Hepatocyte (in vitro differentiated cells): ENCODE data around the gene CROT. TPM values are rescaled to one million over a fixed set of nuclear protein-coding genes. Genes with fewer than 3 reads are reported as not detected.

ENCODE experiments used
- DNase-seq: peaks from one replicate; pipeline ENCODE4 v3.0.0-alpha.2; 2016; ENCODE audit warnings: low spot score
- H2AFZ ChIP-seq: fragments of 200-600 bp; sonication (generic); 2 replicates; pipeline ENCODE4 v1.6.0; 2016; ENCODE audit warnings: antibody characterized with exemption, mild to moderate bottlenecking
- H3K27ac ChIP-seq: fragments of 200-600 bp; sonication (generic); 2 replicates; pipeline ENCODE4 v1.5.1; 2016; ENCODE audit warnings: mild to moderate bottlenecking
- H3K27me3 ChIP-seq: fragments of 200-600 bp; sonication (generic); 2 replicates; pipeline ENCODE4 v1.6.1; 2016
- H3K36me3 ChIP-seq: fragments of 200-600 bp; sonication (generic); replicated peaks from 2 replicates; pipeline ENCODE4 v1.5.1; 2016; ENCODE audit warnings: low read depth; ENCODE audit not compliant: insufficient read depth
- H3K4me1 ChIP-seq: fragments of 200-600 bp; sonication (generic); 2 replicates; pipeline ENCODE4 v1.5.1; 2016; ENCODE audit warnings: mild to moderate bottlenecking, moderate library complexity; ENCODE audit not compliant: insufficient read depth
- H3K4me2 ChIP-seq: fragments of 200-600 bp; sonication (generic); 2 replicates; pipeline ENCODE4 v1.6.0; 2016
- H3K4me3 ChIP-seq: fragments of 200-600 bp; sonication (generic); 2 replicates; pipeline ENCODE4 v1.5.1; 2016; ENCODE audit warnings: mild to moderate bottlenecking
- H3K79me2 ChIP-seq: fragments of 200-600 bp; sonication (generic); 2 replicates; pipeline ENCODE4 v1.6.0; 2017; ENCODE audit warnings: mild to moderate bottlenecking
- H3K9me2 ChIP-seq: fragments of 200-600 bp; sonication (generic); replicated peaks from 2 replicates; pipeline ENCODE4 v1.6.0; 2017; ENCODE audit warnings: mild to moderate bottlenecking; ENCODE audit not compliant: insufficient read depth
- H3K9me3 ChIP-seq: fragments of 200-600 bp; sonication (generic); 2 replicates; pipeline ENCODE4 v1.5.1; 2016; ENCODE audit warnings: low read depth, mild to moderate bottlenecking
- H4K20me1 ChIP-seq: fragments of 200-600 bp; sonication (generic); 2 replicates; pipeline ENCODE4 v1.6.0; 2016; ENCODE audit warnings: mild to moderate bottlenecking; ENCODE audit not compliant: insufficient read depth, poor library complexity, severe bottlenecking
- EZH2 ChIP-seq: fragments of 200-600 bp; sonication (generic); IDR thresholded peaks from 2 replicates; pipeline ENCODE4 v1.6.1; 2016; ENCODE audit warnings: antibody characterized with exemption, mild to moderate bottlenecking, borderline replicate concordance
- EZH2phosphoT487 ChIP-seq: fragments of 200-600 bp; sonication (generic); IDR thresholded peaks from one replicate; pipeline ENCODE4 v1.6.1; 2018; ENCODE audit warnings: antibody characterized with exemption, mild to moderate bottlenecking, low read depth, moderate library complexity; ENCODE audit not compliant: unreplicated experiment, severe bottlenecking
- WGBS: methylation state at CpG from one replicate; pipeline ENCODE4 v1.1.6; 2016; ENCODE audit warnings: low lambda C conversion rate; ENCODE audit errors: missing lambda C conversion rate; 5-methylcytosine and 5-hydroxymethylcytosine counted together
- polyA plus RNA-seq: library from polyadenylated mRNA; unstranded; fragments of >200 nt; fragmentation: Nextera tagmentation; extraction: Ambion mirVana; gene quantifications from 2 replicates; pipeline ENCODE4 v1.2.1, GENCODE V29; 2016
- total RNA-seq: library from RNA; depleted of rRNA; stranded (reverse); fragments of >200 nt; gene quantifications from 2 replicates; pipeline ENCODE4 v1.2.3, GENCODE V29; 2014
- TF ChIP-seq, protein P1 (sequence below): fragments of 200-600 bp; sonication (generic); IDR thresholded peaks from 2 replicates; pipeline ENCODE4 v1.5.1; 2016; ENCODE audit warnings: antibody characterized with exemption, mild to moderate bottlenecking; ENCODE audit not compliant: poor library complexity

Gene CROT
- total and polyA plus RNA-seq, 2 experiments from 2014 or later, result 25.7 to 57.4 TPM

DNA sequence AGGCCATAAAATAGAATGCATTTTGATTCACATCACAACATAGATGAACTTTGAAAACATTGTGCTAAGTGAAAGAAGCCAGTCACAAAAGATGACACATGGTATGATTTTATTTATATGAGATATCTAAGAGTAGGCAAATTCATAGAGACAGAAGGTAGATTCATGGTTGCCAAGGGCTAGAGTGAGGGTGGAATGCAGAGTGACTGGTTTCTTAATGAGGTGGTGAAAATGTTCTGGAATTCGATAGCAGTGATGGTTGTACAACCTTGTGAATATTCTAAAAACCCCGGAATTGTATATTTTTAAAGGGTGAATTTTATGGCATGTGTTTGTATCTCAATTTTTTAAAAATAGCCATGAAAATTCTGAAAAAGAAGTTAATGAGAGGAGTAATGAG, 87.1 kb downstream of the CROT start:
- H3K4me2 ChIP-seq, result no peak overlapping the region
- no peaks in the 10 kb centered on the region for H4K20me1 ChIP-seq
- H3K79me2 ChIP-seq, result no peaks in the 10 kb centered on the region
- H3K27ac ChIP-seq, result no peak overlapping the region
- 87% methylated on average over 2 of the region's 2 CpGs for WGBS
- no peaks in the 10 kb centered on the region for H3K36me3 ChIP-seq
- H2AFZ ChIP-seq, result no peak overlapping the region
- no peak for DNase-seq
- no peaks in the 10 kb centered on the region for H3K27me3 ChIP-seq
- no peaks in the 10 kb centered on the region for H3K9me2 ChIP-seq
- no peaks in the 10 kb centered on the region for H3K4me1 ChIP-seq
- no peak overlapping the region for H3K4me3 ChIP-seq
- no peaks in the 10 kb centered on the region for H3K9me3 ChIP-seq
- TF ChIP-seq, protein P1, sequence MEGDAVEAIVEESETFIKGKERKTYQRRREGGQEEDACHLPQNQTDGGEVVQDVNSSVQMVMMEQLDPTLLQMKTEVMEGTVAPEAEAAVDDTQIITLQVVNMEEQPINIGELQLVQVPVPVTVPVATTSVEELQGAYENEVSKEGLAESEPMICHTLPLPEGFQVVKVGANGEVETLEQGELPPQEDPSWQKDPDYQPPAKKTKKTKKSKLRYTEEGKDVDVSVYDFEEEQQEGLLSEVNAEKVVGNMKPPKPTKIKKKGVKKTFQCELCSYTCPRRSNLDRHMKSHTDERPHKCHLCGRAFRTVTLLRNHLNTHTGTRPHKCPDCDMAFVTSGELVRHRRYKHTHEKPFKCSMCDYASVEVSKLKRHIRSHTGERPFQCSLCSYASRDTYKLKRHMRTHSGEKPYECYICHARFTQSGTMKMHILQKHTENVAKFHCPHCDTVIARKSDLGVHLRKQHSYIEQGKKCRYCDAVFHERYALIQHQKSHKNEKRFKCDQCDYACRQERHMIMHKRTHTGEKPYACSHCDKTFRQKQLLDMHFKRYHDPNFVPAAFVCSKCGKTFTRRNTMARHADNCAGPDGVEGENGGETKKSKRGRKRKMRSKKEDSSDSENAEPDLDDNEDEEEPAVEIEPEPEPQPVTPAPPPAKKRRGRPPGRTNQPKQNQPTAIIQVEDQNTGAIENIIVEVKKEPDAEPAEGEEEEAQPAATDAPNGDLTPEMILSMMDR, result no peak
- TF ChIP-seq EZH2phosphoT487 (no peak), EZH2 (no peak)

DNA sequence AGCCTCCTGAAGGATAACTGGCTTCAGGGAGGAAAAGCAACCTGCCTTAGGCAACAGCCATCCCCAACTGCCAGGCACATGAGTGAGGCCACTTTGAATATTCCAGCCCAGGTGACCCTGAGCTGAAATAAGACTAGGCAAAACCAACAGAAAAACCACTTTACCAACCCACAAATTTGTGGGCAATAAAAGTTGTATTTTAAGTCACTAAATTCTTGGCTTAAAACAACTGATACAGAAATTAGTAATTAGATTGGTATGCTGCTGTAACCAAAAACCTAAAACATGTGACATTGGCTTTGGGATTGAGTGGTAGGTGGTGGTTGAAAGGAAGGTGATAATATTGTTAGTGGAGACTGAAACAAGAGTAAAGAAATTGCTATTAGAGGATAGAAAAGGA, 90.1 kb downstream of the CROT start:
- Histone ChIP-seq H2AFZ (no peak overlapping the region), H3K27me3 (no peaks in the 10 kb centered on the region), H3K9me3 (no peaks in the 10 kb centered on the region), H3K36me3 (no peaks in the 10 kb centered on the region), H3K9me2 (no peaks in the 10 kb centered on the region), H3K27ac (no peak overlapping the region), H3K4me3 (no peak overlapping the region), H3K4me1 (no peaks in the 10 kb centered on the region), H4K20me1 (no peaks in the 10 kb centered on the region), H3K79me2 (no peaks in the 10 kb centered on the region), H3K4me2 (no peak overlapping the region)
- no peak for TF ChIP-seq EZH2
- TF ChIP-seq, protein P1, result no peak
- TF ChIP-seq EZH2phosphoT487, result no peak
- DNase-seq, result no peak

DNA sequence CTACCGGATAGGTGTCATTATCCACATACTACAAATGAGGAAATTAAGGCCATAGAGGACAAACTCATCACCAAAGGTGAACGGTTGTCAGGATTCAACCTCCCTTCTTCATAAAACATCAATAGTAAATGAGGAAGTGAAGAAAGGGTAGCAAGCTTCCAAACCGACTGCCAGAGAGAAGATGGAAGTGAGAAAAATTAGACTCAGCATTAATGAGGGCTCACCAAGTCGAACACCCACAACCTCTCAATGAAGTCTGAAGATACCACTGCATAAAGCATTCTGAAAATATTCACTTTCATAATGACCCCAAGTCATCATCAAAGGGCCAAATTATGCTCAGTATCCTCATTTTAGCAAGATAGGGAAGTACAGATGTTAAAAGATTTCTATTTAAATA, 100.4 kb downstream of the CROT start:
- H3K9me3 ChIP-seq, result no peaks in the 10 kb centered on the region
- H3K4me2 ChIP-seq, result no peak overlapping the region
- H3K27me3 ChIP-seq, result no peaks in the 10 kb centered on the region
- no peak overlapping the region for H3K27ac ChIP-seq
- H4K20me1 ChIP-seq, result no peaks in the 10 kb centered on the region
- no peaks in the 10 kb centered on the region for H3K4me1 ChIP-seq
- TF ChIP-seq EZH2 (no peak), EZH2phosphoT487 (no peak)
- TF ChIP-seq, protein P1, result no peak
- no peaks in the 10 kb centered on the region for H3K9me2 ChIP-seq
- no peaks in the 10 kb centered on the region for H3K79me2 ChIP-seq
- 89% methylated on average over 4 of the region's 4 CpGs for WGBS
- H3K36me3 ChIP-seq, result no peaks in the 10 kb centered on the region
- no peak for DNase-seq
- no peak overlapping the region for H3K4me3 ChIP-seq
- no peak overlapping the region for H2AFZ ChIP-seq

DNA sequence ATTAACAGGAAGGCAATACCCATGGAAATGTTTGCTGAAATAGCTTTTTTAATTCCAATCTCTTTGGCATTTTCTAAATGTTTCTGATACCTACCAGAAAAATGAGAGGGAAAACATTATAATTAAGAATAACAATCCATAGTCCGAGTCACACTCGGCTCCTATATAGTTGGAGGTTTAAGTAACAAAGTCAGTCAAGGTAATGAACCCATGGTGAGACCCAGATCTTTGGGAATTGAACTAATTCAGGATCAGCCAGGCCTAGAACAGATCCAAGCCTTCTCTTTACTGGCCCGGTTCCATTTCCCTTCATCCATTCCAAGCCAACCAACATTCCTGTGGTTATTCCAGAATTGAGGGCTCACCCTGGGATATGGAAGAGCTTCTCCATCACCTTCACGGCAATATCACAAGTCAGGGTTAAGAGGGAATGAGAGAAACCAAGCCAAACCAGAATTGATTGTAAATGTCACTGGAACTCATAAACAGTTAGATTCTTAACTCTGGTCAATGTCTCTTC, 101.7 kb downstream of the CROT start:
- no peak for TF ChIP-seq EZH2
- 74% methylated on average over 4 of the region's 4 CpGs for WGBS
- no peaks in the 10 kb centered on the region for H4K20me1 ChIP-seq

More for the DNA sequence above, 101.7 kb downstream of the CROT start:
- no peaks in the 10 kb centered on the region for H3K27me3 ChIP-seq
- no peak for DNase-seq
- no peaks in the 10 kb centered on the region for H3K36me3 ChIP-seq
- no peak overlapping the region for H3K27ac ChIP-seq
- H3K4me2 ChIP-seq, result no peak overlapping the region
- H2AFZ ChIP-seq, result no peak overlapping the region
- no peaks in the 10 kb centered on the region for H3K9me2 ChIP-seq
- no peak overlapping the region for H3K4me3 ChIP-seq
- H3K79me2 ChIP-seq, result no peaks in the 10 kb centered on the region
- no peaks in the 10 kb centered on the region for H3K4me1 ChIP-seq
- no peaks in the 10 kb centered on the region for H3K9me3 ChIP-seq
